GM18508 (cell line): ENCODE data around the gene PDPR.
"Not testable (repeated sequence)": the region's sequence is repeated elsewhere in the genome, so short reads cannot be mapped to it uniquely, and the experiment has no call there.

Experiments used
- ATAC-seq: cut with Tn5 transposase; IDR thresholded peaks from one replicate; pipeline ENCODE4 v1.9.1; 2021; ENCODE audit warnings: moderate number of reproducible peaks; ENCODE audit not compliant: insufficient read depth, unreplicated experiment

Gene PDPR

GRCh38 chr16:70113982-70114826 lies at the start of gene PDPR:
Gene PDPR, plus strand, starts transcription at chr16:70114332. Its CDS starts 6,161 bp downstream, at chr16:70120493.
- peak; percentile 62 for ATAC-seq

GRCh38 chr16:70064841-70065370 lies 49.2 kb upstream of the PDPR start:
- not testable (repeated sequence) for ATAC-seq

- peak; percentile 6 for ATAC-seq
Observed at GRCh38 chr16:70065376-70065745, 48.8 kb upstream of the PDPR start.

GRCh38 chr16:70065746-70066658 lies 48.1 kb upstream of the PDPR start:
- peak; percentile 49 for ATAC-seq

DNA sequence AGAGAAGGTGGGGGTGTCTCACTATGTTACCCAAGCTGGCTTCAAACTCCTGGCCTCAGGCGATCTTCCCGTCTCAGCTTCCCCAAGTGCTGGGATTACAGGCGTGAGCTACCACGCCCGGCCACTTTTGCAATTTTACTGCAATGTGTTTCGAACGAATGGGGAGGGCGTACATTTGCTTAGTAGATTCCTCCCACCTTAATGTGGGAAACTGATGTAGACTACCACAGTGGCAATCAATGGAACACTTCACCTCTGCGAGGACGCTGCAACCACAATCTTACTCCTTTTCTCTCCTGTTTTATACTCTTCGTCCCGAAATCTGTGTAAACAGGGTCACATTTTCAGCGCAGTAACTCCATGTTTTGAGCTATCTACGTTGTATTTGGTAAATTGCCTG lies 47.4 kb upstream of the PDPR start:
- not testable (repeated sequence) for ATAC-seq

GRCh38 chr16:70079081-70079480 lies 35.1 kb upstream of the PDPR start:
- not testable (repeated sequence) for ATAC-seq

GRCh38 chr16:70081219-70081618 lies 32.9 kb upstream of the PDPR start:
- not testable (repeated sequence) for ATAC-seq

- not testable (repeated sequence) for ATAC-seq
Observed at GRCh38 chr16:70083931-70084330, 30.2 kb upstream of the PDPR start.

- not testable (repeated sequence) for ATAC-seq
Observed at GRCh38 chr16:70088160-70088559, 26.0 kb upstream of the PDPR start.

DNA sequence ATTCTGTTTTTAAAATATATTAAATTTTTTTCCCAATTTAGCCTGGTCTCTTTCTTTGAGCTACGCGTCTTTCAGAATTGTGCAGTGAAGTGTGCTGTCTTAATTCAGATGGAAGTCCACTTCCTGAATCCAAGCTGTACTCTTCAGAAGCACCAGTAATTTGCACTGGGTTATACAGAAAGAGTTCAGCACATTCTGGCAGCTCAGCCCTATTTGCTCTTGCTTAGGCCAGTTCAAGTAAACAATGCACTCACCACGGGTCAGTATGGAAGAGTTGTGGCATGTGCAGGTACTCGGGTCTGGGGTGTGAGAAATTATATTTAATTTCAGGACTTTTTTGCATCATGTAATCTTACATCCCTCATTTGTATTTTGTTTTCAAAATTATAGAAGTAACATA lies 25.3 kb upstream of the PDPR start:
- ATAC-seq, result not testable (repeated sequence)

- ATAC-seq, result not testable (repeated sequence)
Observed at GRCh38 chr16:70089289-70089688, 24.8 kb upstream of the PDPR start.

DNA sequence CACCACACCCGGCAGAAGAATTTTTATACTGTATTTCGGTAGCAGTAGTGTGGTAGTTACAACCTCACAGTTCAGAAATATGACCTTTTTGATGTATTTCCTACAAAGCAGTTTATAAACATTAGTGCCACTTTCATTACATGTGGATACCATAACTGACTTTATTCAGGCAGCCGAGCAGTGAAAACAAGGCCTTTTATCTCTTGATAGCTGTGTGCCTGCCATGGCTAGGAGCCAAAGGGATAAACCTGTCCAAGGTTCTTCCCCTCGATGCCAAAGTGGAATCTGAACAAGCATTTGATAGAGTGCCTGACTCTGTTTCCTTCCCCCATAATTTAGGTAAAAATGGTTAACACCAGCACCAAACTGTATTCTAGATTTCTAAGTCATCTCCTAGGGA lies 23.0 kb upstream of the PDPR start:
- not testable (repeated sequence) for ATAC-seq

DNA sequence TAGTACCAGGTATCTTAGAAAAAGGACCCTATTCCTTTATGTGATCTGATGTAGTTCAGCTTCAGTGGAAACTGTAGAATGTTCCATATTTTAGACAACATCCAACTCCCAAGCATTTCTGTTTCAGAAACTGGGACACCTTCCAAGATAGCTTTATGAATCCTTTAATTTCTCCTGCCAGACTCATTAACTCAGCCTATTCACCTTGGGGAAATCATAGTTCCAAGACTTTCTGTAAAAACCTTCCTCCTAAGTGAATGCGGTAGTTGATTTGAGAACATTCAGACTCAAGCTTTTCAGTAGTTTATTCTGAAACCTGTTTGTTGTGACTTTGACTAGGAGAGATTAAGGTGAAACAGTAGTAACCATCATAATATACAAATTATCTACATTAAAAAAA lies 20.0 kb upstream of the PDPR start:
- ATAC-seq, result not testable (repeated sequence)

- not testable (repeated sequence) for ATAC-seq
Observed at GRCh38 chr16:70109583-70110279, 4.4 kb upstream of the PDPR start.

DNA sequence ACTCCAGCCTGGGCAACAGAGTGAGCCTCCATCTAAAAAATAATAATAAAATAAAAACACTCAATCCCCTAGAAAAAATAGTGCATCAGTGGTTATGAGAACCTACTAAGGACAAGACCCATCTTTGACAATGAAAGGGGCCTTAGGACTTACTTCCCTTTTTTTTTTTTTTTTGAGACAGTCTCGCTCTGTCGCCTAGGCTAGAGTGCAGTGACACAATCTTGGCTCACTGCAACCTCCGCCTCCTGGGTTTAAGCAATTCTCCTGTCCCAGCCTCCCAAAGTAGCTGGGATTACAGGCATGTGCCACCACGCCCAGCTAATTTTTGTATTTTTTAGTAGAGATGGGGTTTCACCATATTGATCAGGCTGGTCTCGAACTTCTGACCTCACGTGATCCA lies 2.0 kb upstream of the PDPR start:
- ATAC-seq, result not testable (repeated sequence)

- ATAC-seq, result peak; percentile 8
Observed at GRCh38 chr16:70113599-70113981, 542 bp upstream of the PDPR start.

DNA sequence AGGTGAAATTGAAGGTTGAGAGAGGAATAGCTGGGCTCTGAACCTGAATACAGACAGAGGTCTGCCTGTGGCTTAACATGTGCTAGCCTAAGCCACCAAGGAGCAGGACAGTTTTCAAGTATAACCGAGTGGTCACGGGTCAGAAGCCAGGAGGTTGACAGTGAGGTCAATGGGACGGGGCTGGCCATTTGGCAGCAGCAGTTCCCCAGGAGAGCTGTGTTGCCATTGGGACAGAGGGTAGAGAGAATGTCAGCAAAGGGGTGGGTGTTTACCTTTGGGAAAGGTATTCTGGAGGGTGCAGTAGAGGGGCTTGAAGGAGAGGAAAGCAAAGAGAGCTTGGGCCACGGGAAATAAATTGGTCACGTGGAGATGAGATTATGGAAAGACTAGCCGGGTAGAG lies 4.2 kb downstream of the PDPR start:
- not testable (repeated sequence) for ATAC-seq

- not testable (repeated sequence) for ATAC-seq
Observed at GRCh38 chr16:70118776-70119175, 4.6 kb downstream of the PDPR start.

GRCh38 chr16:70120398-70120797 lies 6.3 kb downstream of the PDPR start:
- ATAC-seq, result not testable (repeated sequence)

- ATAC-seq, result not testable (repeated sequence)
Observed at GRCh38 chr16:70123822-70124221, 9.7 kb downstream of the PDPR start.
